Stimulated activated CD8-positive, alpha-beta memory T cell treated with anti-CD3 and anti-CD28 coated beads, Interleukin-4, amount 100 ng/mL, for 48 hours (primary cell): Measurements from ENCODE around the gene NTM.

Source experiments
- DNase-seq: peaks from one replicate; pipeline ENCODE4 v3.0.0-alpha.2; 2020

Gene NTM

GRCh38 chr11:131654849-131655248, 284.4 kb downstream of the NTM start:
- DNase-seq = no peak

- DNase-seq = no peak
Measured at GRCh38 chr11:131656179-131656838, 285.9 kb downstream of the NTM start.

GRCh38 chr11:131656839-131657211, 286.4 kb downstream of the NTM start:
- no peak for DNase-seq

GRCh38 chr11:131658414-131658813, 288.0 kb downstream of the NTM start:
- DNase-seq = no peak

- no peak for DNase-seq
Measured at GRCh38 chr11:131658952-131659351, 288.5 kb downstream of the NTM start.

- DNase-seq = no peak
Measured at GRCh38 chr11:131659931-131660330, 289.5 kb downstream of the NTM start.

- no peak for DNase-seq
Measured at GRCh38 chr11:131661132-131661531, 290.7 kb downstream of the NTM start.

- no peak for DNase-seq
Measured at GRCh38 chr11:131662317-131662972, 292.0 kb downstream of the NTM start.

- DNase-seq = no peak
Measured at GRCh38 chr11:131662993-131663392, 292.6 kb downstream of the NTM start.

GRCh38 chr11:131663405-131664200, 293.2 kb downstream of the NTM start:
- no peak for DNase-seq

- no peak for DNase-seq
Measured at GRCh38 chr11:131664293-131664692, 293.9 kb downstream of the NTM start.

GRCh38 chr11:131664816-131665215, 294.4 kb downstream of the NTM start:
- no peak for DNase-seq

GRCh38 chr11:131665344-131665968, 295.0 kb downstream of the NTM start:
- no peak for DNase-seq

- DNase-seq = no peak
Measured at GRCh38 chr11:131666006-131666405, 295.6 kb downstream of the NTM start.

- DNase-seq = no peak
Measured at GRCh38 chr11:131666617-131667016, 296.2 kb downstream of the NTM start.

- no peak for DNase-seq
Measured at GRCh38 chr11:131667566-131667965, 297.2 kb downstream of the NTM start.

- peak; percentile 74 for DNase-seq
Measured at GRCh38 chr11:131668500-131669400, 298.3 kb downstream of the NTM start.

- DNase-seq = no peak
Measured at GRCh38 chr11:131669401-131669780, 299.0 kb downstream of the NTM start.

GRCh38 chr11:131670876-131671275, 300.5 kb downstream of the NTM start:
- DNase-seq = no peak

- DNase-seq = no peak
Measured at GRCh38 chr11:131671320-131671719, 300.9 kb downstream of the NTM start.

- no peak for DNase-seq
Measured at GRCh38 chr11:131671734-131672133, 301.3 kb downstream of the NTM start.

- DNase-seq = no peak
Measured at GRCh38 chr11:131672191-131672590, 301.8 kb downstream of the NTM start.
